Hepatocyte (in vitro differentiated cells): ENCODE results near the gene TF. TPM values are rescaled to one million over a fixed set of nuclear protein-coding genes. Genes with fewer than 3 reads are reported as not detected.

Experiments
- DNase-seq: peaks from one replicate; pipeline ENCODE4 v3.0.0-alpha.2; 2016; ENCODE audit warnings: low spot score
- H2AFZ ChIP-seq: fragments of 200-600 bp; sonication (generic); 2 replicates; pipeline ENCODE4 v1.6.0; 2016; ENCODE audit warnings: antibody characterized with exemption, mild to moderate bottlenecking
- H3K27ac ChIP-seq: fragments of 200-600 bp; sonication (generic); 2 replicates; pipeline ENCODE4 v1.5.1; 2016; ENCODE audit warnings: mild to moderate bottlenecking
- H3K27me3 ChIP-seq: fragments of 200-600 bp; sonication (generic); 2 replicates; pipeline ENCODE4 v1.6.1; 2016
- H3K36me3 ChIP-seq: fragments of 200-600 bp; sonication (generic); replicated peaks from 2 replicates; pipeline ENCODE4 v1.5.1; 2016; ENCODE audit warnings: low read depth; ENCODE audit not compliant: insufficient read depth
- H3K4me1 ChIP-seq: fragments of 200-600 bp; sonication (generic); 2 replicates; pipeline ENCODE4 v1.5.1; 2016; ENCODE audit warnings: mild to moderate bottlenecking, moderate library complexity; ENCODE audit not compliant: insufficient read depth
- H3K4me2 ChIP-seq: fragments of 200-600 bp; sonication (generic); 2 replicates; pipeline ENCODE4 v1.6.0; 2016
- H3K4me3 ChIP-seq: fragments of 200-600 bp; sonication (generic); 2 replicates; pipeline ENCODE4 v1.5.1; 2016; ENCODE audit warnings: mild to moderate bottlenecking
- H3K79me2 ChIP-seq: fragments of 200-600 bp; sonication (generic); 2 replicates; pipeline ENCODE4 v1.6.0; 2017; ENCODE audit warnings: mild to moderate bottlenecking
- H3K9me2 ChIP-seq: fragments of 200-600 bp; sonication (generic); replicated peaks from 2 replicates; pipeline ENCODE4 v1.6.0; 2017; ENCODE audit warnings: mild to moderate bottlenecking; ENCODE audit not compliant: insufficient read depth
- H3K9me3 ChIP-seq: fragments of 200-600 bp; sonication (generic); 2 replicates; pipeline ENCODE4 v1.5.1; 2016; ENCODE audit warnings: low read depth, mild to moderate bottlenecking
- H4K20me1 ChIP-seq: fragments of 200-600 bp; sonication (generic); 2 replicates; pipeline ENCODE4 v1.6.0; 2016; ENCODE audit warnings: mild to moderate bottlenecking; ENCODE audit not compliant: insufficient read depth, poor library complexity, severe bottlenecking
- CTCF ChIP-seq: fragments of 200-600 bp; sonication (generic); IDR thresholded peaks from 2 replicates; pipeline ENCODE4 v1.5.1; 2016; ENCODE audit warnings: antibody characterized with exemption, mild to moderate bottlenecking; ENCODE audit not compliant: poor library complexity
- EZH2 ChIP-seq: fragments of 200-600 bp; sonication (generic); IDR thresholded peaks from 2 replicates; pipeline ENCODE4 v1.6.1; 2016; ENCODE audit warnings: antibody characterized with exemption, mild to moderate bottlenecking, borderline replicate concordance
- EZH2phosphoT487 ChIP-seq: fragments of 200-600 bp; sonication (generic); IDR thresholded peaks from one replicate; pipeline ENCODE4 v1.6.1; 2018; ENCODE audit warnings: antibody characterized with exemption, mild to moderate bottlenecking, low read depth, moderate library complexity; ENCODE audit not compliant: unreplicated experiment, severe bottlenecking
- WGBS: methylation state at CpG from one replicate; pipeline ENCODE4 v1.1.6; 2016; ENCODE audit warnings: low lambda C conversion rate; ENCODE audit errors: missing lambda C conversion rate; 5-methylcytosine and 5-hydroxymethylcytosine counted together
- polyA plus RNA-seq: library from polyadenylated mRNA; unstranded; fragments of >200 nt; fragmentation: Nextera tagmentation; extraction: Ambion mirVana; gene quantifications from 2 replicates; pipeline ENCODE4 v1.2.1, GENCODE V29; 2016
- total RNA-seq: library from RNA; depleted of rRNA; stranded (reverse); fragments of >200 nt; gene quantifications from 2 replicates; pipeline ENCODE4 v1.2.3, GENCODE V29; 2014

Gene TF
- total and polyA plus RNA-seq, 2 experiments from 2014 or later, result 577 to 642 TPM

- Histone ChIP-seq H3K27ac (no peak overlapping the region), H2AFZ (no peak overlapping the region), H3K9me3 (no peaks in the 10 kb centered on the region), H3K9me2 (no peaks in the 10 kb centered on the region), H3K36me3 (no peaks in the 10 kb centered on the region), H3K79me2 (no peaks in the 10 kb centered on the region), H3K27me3 (peaks cover 4% of the 10 kb centered on the region), H3K4me1 (no peaks in the 10 kb centered on the region), H3K4me3 (no peak overlapping the region), H4K20me1 (no peaks in the 10 kb centered on the region), H3K4me2 (no peak overlapping the region)
- no peak for DNase-seq
- no peak for TF ChIP-seq EZH2
- no peak for TF ChIP-seq EZH2phosphoT487
- no peak for TF ChIP-seq CTCF
These were observed 19.1 kb downstream of the TF start for GRCh38 chr3:133765256-133765655.

GRCh38 chr3:133767607-133768006 lies 21.4 kb downstream of the TF start:
- H2AFZ ChIP-seq, result no peak overlapping the region
- no peak for DNase-seq
- H3K79me2 ChIP-seq, result no peaks in the 10 kb centered on the region
- H3K4me3 ChIP-seq, result no peak overlapping the region
- 82% methylated on average over 1 of the region's 1 CpG for WGBS
- no peaks in the 10 kb centered on the region for H4K20me1 ChIP-seq
- no peaks in the 10 kb centered on the region for H3K9me2 ChIP-seq
- no peaks in the 10 kb centered on the region for H3K27me3 ChIP-seq
- no peaks in the 10 kb centered on the region for H3K9me3 ChIP-seq
- H3K4me1 ChIP-seq, result no peaks in the 10 kb centered on the region
- no peak overlapping the region for H3K4me2 ChIP-seq
- TF ChIP-seq CTCF (no peak), EZH2 (no peak), EZH2phosphoT487 (no peak)
- no peak overlapping the region for H3K27ac ChIP-seq
- H3K36me3 ChIP-seq, result no peaks in the 10 kb centered on the region

- no peaks in the 10 kb centered on the region for H4K20me1 ChIP-seq
- no peaks in the 10 kb centered on the region for H3K9me2 ChIP-seq
- H3K9me3 ChIP-seq, result no peaks in the 10 kb centered on the region
- H3K36me3 ChIP-seq, result no peaks in the 10 kb centered on the region
- no peak overlapping the region for H3K4me3 ChIP-seq
- no peak overlapping the region for H3K4me2 ChIP-seq
- DNase-seq, result no peak
- WGBS, result 87% methylated on average over 3 of the region's 3 CpGs
- H2AFZ ChIP-seq, result no peak overlapping the region
- TF ChIP-seq EZH2phosphoT487 (no peak), CTCF (no peak), EZH2 (no peak)
- H3K79me2 ChIP-seq, result no peaks in the 10 kb centered on the region
- H3K27ac ChIP-seq, result no peak overlapping the region
- no peaks in the 10 kb centered on the region for H3K27me3 ChIP-seq
- no peaks in the 10 kb centered on the region for H3K4me1 ChIP-seq
These were observed 23.3 kb downstream of the TF start for GRCh38 chr3:133769536-133769935.

GRCh38 chr3:133773732-133774131 lies 27.5 kb downstream of the TF start:
- Histone ChIP-seq H3K79me2 (no peaks in the 10 kb centered on the region), H3K4me1 (no peaks in the 10 kb centered on the region), H3K36me3 (no peaks in the 10 kb centered on the region), H3K4me2 (no peak overlapping the region), H2AFZ (no peak overlapping the region), H3K27me3 (no peaks in the 10 kb centered on the region), H3K9me2 (no peaks in the 10 kb centered on the region), H4K20me1 (no peaks in the 10 kb centered on the region), H3K4me3 (no peak overlapping the region), H3K9me3 (no peaks in the 10 kb centered on the region), H3K27ac (no peak overlapping the region)
- 94% methylated on average over 3 of the region's 3 CpGs for WGBS
- TF ChIP-seq EZH2 (no peak), EZH2phosphoT487 (no peak), CTCF (no peak)
- DNase-seq, result no peak
